GM23338 (cell line): ENCODE results near the gene RMC1. TPM values are rescaled to one million over a fixed set of nuclear protein-coding genes. Genes with fewer than 3 reads are reported as not detected.

Experiments used
- ATAC-seq: fragments of 200-7000 bp; cut with Tn5 transposase; 3 replicates; pipeline ENCODE4 v1.9.1; 2020
- DNase-seq: peaks from one replicate; pipeline ENCODE4 v3.0.0-alpha.2; 2015; ENCODE audit warnings: low spot score
- H2AFZ ChIP-seq: fragments of 200-600 bp; sonication (generic); 2 replicates; pipeline ENCODE4 v1.8.0; 2016; ENCODE audit warnings: antibody characterized with exemption, mild to moderate bottlenecking, moderate library complexity
- H3F3A ChIP-seq: fragments of 200-600 bp; sonication (generic); replicated peaks from 2 replicates; pipeline ENCODE4 v1.8.0; 2017; ENCODE audit warnings: antibody characterized with exemption, mixed run types, low read depth
- H3K27ac ChIP-seq: fragments of 200-600 bp; sonication (generic); 2 replicates; pipeline ENCODE4 v1.6.1; 2016; ENCODE audit warnings: low read depth
- H3K27me3 ChIP-seq: fragments of 200-600 bp; sonication (generic); 2 replicates; pipeline ENCODE4 v1.8.0; 2016; ENCODE audit warnings: mild to moderate bottlenecking, mixed run types, moderate library complexity; ENCODE audit not compliant: insufficient read depth
- H3K36me3 ChIP-seq: fragments of 200-600 bp; sonication (generic); 2 replicates; pipeline ENCODE4 v1.8.0; 2016; ENCODE audit warnings: mild to moderate bottlenecking; ENCODE audit not compliant: insufficient read depth
- H3K4me1 ChIP-seq: fragments of 200-600 bp; sonication (generic); 2 replicates; pipeline ENCODE4 v1.8.0; 2016; ENCODE audit warnings: mild to moderate bottlenecking, moderate library complexity; ENCODE audit not compliant: insufficient read depth
- H3K4me2 ChIP-seq: fragments of 200-600 bp; sonication (generic); 2 replicates; pipeline ENCODE4 v1.7.1; 2017; ENCODE audit warnings: mixed run types
- H3K4me3 ChIP-seq: fragments of 200-600 bp; sonication (generic); 2 replicates; pipeline ENCODE4 v1.6.1; 2016; ENCODE audit warnings: mixed run types
- H3K79me2 ChIP-seq: fragments of 200-600 bp; sonication (generic); replicated peaks from 2 replicates; pipeline ENCODE4 v1.8.0; 2017; ENCODE audit warnings: mild to moderate bottlenecking; ENCODE audit not compliant: insufficient read depth
- H3K9me2 ChIP-seq: fragments of 200-600 bp; sonication (generic); 2 replicates; pipeline ENCODE4 v1.8.0; 2017; ENCODE audit not compliant: insufficient read depth
- H4K20me1 ChIP-seq: fragments of 200-600 bp; sonication (generic); replicated peaks from 2 replicates; pipeline ENCODE4 v1.8.0; 2017; ENCODE audit warnings: mild to moderate bottlenecking; ENCODE audit not compliant: insufficient read depth
- H3K27ac Mint-ChIP-seq: 2 replicates; pipeline ENCODE4 v1.8.0; 2020; ENCODE audit warnings: inconsistent platforms, mild to moderate bottlenecking, moderate library complexity, mixed read lengths
- H3K27me3 Mint-ChIP-seq: 3 replicates; pipeline ENCODE4 v1.8.0; 2022; ENCODE audit warnings: low read depth, mild to moderate bottlenecking, moderate library complexity, mixed read lengths, inconsistent platforms; ENCODE audit not compliant: insufficient read depth, poor library complexity
- H3K36me3 Mint-ChIP-seq: 3 replicates; pipeline ENCODE4 v1.8.0; 2021; ENCODE audit warnings: low read depth, mild to moderate bottlenecking, inconsistent platforms, moderate library complexity, mixed read lengths
- H3K4me1 Mint-ChIP-seq: 3 replicates; pipeline ENCODE4 v1.8.0; 2020; ENCODE audit warnings: mild to moderate bottlenecking, inconsistent platforms, mixed read lengths
- H3K4me3 Mint-ChIP-seq: 3 replicates; pipeline ENCODE4 v1.8.0; 2021; ENCODE audit warnings: moderate library complexity, mild to moderate bottlenecking, inconsistent platforms, mixed read lengths
- H3K9me3 Mint-ChIP-seq: 3 replicates; pipeline ENCODE4 v1.8.0; 2020; ENCODE audit warnings: moderate library complexity, mild to moderate bottlenecking, inconsistent platforms, mixed read lengths
- CREB1 ChIP-seq: fragments of 250-450 bp; sonication (Bioruptor Pico); IDR thresholded peaks from 2 replicates; pipeline ENCODE4 v1.5.0; 2020; ENCODE audit warnings: low read depth, mild to moderate bottlenecking, moderate library complexity
- EZH2 ChIP-seq: fragments of 200-600 bp; sonication (generic); IDR thresholded peaks from one replicate; pipeline ENCODE4 v1.8.0; 2017; ENCODE audit warnings: antibody characterized with exemption, mild to moderate bottlenecking, low read depth; ENCODE audit not compliant: unreplicated experiment
- EZH2phosphoT487 ChIP-seq: fragments of 200-600 bp; sonication (generic); IDR thresholded peaks from one replicate; pipeline ENCODE4 v1.8.1; 2018; ENCODE audit warnings: antibody characterized with exemption; ENCODE audit not compliant: unreplicated experiment
- JUNB ChIP-seq: IDR thresholded peaks from one replicate; pipeline ENCODE4 v1.6.1; 2016; ENCODE audit warnings: antibody characterized with exemption; ENCODE audit not compliant: unreplicated experiment
- NANOG ChIP-seq: IDR thresholded peaks from 2 replicates; pipeline ENCODE4 v1.6.1; 2016; ENCODE audit warnings: antibody characterized with exemption, borderline replicate concordance
- POLR2AphosphoS5 ChIP-seq: IDR thresholded peaks from 2 replicates; pipeline ENCODE4 v1.6.1; 2016; ENCODE audit warnings: antibody characterized with exemption, low read depth
- STAT1 ChIP-seq: IDR thresholded peaks from one replicate; pipeline ENCODE4 v1.6.1; 2016; ENCODE audit warnings: antibody characterized with exemption; ENCODE audit not compliant: unreplicated experiment
- ZNF114 ChIP-seq: fragments of 250-450 bp; sonication (Bioruptor Pico); IDR thresholded peaks from 2 replicates; pipeline ENCODE4 v1.5.0; 2020; ENCODE audit warnings: mild to moderate bottlenecking, moderate library complexity
- ZNF331 ChIP-seq: fragments of 250-450 bp; sonication (Bioruptor Pico); IDR thresholded peaks from 2 replicates; pipeline ENCODE4 v1.5.0; 2020; ENCODE audit warnings: low read depth, mild to moderate bottlenecking, moderate library complexity
- polyA plus RNA-seq: library from polyadenylated mRNA; unstranded; fragments of >200 nt; fragmentation: Nextera tagmentation; extraction: Ambion mirVana; gene quantifications from 2 replicates; pipeline ENCODE4 v1.2.1, GENCODE V29; 2016
- total RNA-seq: library from RNA; depleted of rRNA; stranded (reverse); fragments of >200 nt; shearing (Covaris generic); gene quantifications from 2 replicates; pipeline ENCODE4 v1.2.3, GENCODE V29; 2014
- TF ChIP-seq, protein P1 (sequence below): fragments of 250-450 bp; sonication (Bioruptor Pico); IDR thresholded peaks from 2 replicates; pipeline ENCODE4 v1.5.0; 2020; ENCODE audit warnings: mild to moderate bottlenecking, moderate library complexity

RMC1 gene
- total and polyA plus RNA-seq, 2 experiments from 2014 or later: 18.9 to 24.6 TPM

GRCh38 chr18:23529604-23530003 is 26.3 kb downstream of the RMC1 start (continued):
- TF ChIP-seq, protein P1, sequence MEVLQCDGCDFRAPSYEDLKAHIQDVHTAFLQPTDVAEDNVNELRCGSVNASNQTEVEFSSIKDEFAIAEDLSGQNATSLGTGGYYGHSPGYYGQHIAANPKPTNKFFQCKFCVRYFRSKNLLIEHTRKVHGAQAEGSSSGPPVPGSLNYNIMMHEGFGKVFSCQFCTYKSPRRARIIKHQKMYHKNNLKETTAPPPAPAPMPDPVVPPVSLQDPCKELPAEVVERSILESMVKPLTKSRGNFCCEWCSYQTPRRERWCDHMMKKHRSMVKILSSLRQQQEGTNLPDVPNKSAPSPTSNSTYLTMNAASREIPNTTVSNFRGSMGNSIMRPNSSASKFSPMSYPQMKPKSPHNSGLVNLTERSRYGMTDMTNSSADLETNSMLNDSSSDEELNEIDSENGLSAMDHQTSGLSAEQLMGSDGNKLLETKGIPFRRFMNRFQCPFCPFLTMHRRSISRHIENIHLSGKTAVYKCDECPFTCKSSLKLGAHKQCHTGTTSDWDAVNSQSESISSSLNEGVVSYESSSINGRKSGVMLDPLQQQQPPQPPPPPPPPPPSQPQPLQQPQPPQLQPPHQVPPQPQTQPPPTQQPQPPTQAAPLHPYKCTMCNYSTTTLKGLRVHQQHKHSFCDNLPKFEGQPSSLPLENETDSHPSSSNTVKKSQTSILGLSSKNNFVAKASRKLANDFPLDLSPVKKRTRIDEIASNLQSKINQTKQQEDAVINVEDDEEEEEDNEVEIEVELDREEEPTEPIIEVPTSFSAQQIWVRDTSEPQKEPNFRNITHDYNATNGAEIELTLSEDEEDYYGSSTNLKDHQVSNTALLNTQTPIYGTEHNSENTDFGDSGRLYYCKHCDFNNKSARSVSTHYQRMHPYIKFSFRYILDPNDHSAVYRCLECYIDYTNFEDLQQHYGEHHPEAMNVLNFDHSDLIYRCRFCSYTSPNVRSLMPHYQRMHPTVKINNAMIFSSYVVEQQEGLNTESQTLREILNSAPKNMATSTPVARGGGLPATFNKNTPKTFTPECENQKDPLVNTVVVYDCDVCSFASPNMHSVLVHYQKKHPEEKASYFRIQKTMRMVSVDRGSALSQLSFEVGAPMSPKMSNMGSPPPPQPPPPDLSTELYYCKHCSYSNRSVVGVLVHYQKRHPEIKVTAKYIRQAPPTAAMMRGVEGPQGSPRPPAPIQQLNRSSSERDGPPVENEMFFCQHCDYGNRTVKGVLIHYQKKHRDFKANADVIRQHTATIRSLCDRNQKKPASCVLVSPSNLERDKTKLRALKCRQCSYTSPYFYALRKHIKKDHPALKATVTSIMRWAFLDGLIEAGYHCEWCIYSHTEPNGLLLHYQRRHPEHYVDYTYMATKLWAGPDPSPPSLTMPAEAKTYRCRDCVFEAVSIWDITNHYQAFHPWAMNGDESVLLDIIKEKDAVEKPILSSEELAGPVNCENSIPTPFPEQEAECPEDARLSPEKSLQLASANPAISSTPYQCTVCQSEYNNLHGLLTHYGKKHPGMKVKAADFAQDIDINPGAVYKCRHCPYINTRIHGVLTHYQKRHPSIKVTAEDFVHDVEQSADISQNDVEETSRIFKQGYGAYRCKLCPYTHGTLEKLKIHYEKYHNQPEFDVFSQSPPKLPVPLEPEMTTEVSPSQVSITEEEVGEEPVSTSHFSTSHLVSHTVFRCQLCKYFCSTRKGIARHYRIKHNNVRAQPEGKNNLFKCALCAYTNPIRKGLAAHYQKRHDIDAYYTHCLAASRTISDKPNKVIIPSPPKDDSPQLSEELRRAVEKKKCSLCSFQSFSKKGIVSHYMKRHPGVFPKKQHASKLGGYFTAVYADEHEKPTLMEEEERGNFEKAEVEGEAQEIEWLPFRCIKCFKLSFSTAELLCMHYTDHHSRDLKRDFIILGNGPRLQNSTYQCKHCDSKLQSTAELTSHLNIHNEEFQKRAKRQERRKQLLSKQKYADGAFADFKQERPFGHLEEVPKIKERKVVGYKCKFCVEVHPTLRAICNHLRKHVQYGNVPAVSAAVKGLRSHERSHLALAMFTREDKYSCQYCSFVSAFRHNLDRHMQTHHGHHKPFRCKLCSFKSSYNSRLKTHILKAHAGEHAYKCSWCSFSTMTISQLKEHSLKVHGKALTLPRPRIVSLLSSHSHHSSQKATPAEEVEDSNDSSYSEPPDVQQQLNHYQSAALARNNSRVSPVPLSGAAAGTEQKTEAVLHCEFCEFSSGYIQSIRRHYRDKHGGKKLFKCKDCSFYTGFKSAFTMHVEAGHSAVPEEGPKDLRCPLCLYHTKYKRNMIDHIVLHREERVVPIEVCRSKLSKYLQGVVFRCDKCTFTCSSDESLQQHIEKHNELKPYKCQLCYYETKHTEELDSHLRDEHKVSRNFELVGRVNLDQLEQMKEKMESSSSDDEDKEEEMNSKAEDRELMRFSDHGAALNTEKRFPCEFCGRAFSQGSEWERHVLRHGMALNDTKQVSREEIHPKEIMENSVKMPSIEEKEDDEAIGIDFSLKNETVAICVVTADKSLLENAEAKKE (CRISPR knock-in tag): no peak
- no peak for TF ChIP-seq ZNF114 (CRISPR knock-in tag)
- TF ChIP-seq POLR2AphosphoS5: no peak

DNA sequence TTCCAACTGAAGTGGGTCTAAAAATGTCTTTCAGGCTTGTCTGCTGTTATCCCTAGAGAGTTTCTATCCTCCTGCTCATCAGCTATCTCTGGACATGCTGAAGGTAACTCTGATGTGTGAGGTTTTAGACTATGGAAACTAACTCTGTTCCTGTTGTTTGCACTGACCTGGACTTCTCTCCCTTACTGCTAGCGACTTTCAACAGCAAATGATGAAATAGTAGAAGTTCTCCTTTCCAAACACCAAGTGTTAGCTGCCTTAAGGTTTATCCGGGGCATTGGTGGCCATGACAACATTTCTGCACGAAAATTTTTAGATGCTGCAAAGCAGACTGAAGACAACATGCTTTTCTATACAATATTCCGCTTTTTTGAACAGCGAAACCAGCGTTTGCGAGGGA is 26.9 kb downstream of the RMC1 start:
- DNase-seq (no peak), ATAC-seq (no peak)
- H3K27me3 ChIP-seq: no peaks in the 10 kb centered on the region
- H3K27ac Mint-ChIP-seq: no peak overlapping the region
- peaks cover 60% of the 10 kb centered on the region for H3K36me3 ChIP-seq
- no peak overlapping the region for H2AFZ ChIP-seq
- peaks cover 6% of the 10 kb centered on the region; the same call in 1 of the 2 replicates for H4K20me1 ChIP-seq
- H3F3A ChIP-seq: peaks cover 14% of the 10 kb centered on the region; the same call in 1 of the 2 replicates
- H3K4me1 ChIP-seq: no peaks in the 10 kb centered on the region
- peaks cover 83% of the 10 kb centered on the region for H3K36me3 Mint-ChIP-seq
- no peaks in the 10 kb centered on the region for H3K9me3 Mint-ChIP-seq
- H3K27me3 Mint-ChIP-seq: peaks cover 2% of the 10 kb centered on the region
- no peak overlapping the region for H3K4me3 Mint-ChIP-seq
- H3K79me2 ChIP-seq: no peaks in the 10 kb centered on the region
- H3K4me2 ChIP-seq: no peak overlapping the region
- H3K27ac ChIP-seq: no peak overlapping the region
- H3K4me3 ChIP-seq: no peak overlapping the region
- H3K4me1 Mint-ChIP-seq: no peaks in the 10 kb centered on the region; the same call in 2 of the 3 replicates
- H3K9me2 ChIP-seq: no peaks in the 10 kb centered on the region
- TF ChIP-seq EZH2phosphoT487 (no peak), NANOG (no peak), ZNF331 (no peak), STAT1 (no peak), CREB1 (CRISPR knock-in tag) (no peak), EZH2 (no peak), JUNB (no peak)
- TF ChIP-seq, protein P1 (CRISPR knock-in tag): no peak
